Nephron (organoid): ENCODE results near the gene EXD2.
"Not testable (repeated sequence)": the region's sequence is repeated elsewhere in the genome, so short reads cannot be mapped to it uniquely, and the experiment has no call there.

Source experiments
- H3K27ac Mint-ChIP-seq, 3 experiments: 2 replicates each; pipeline ENCODE4 v1.8.0; 2020; ENCODE audit warnings: mixed read lengths in 3 of 3, mild to moderate bottlenecking in 2 of 3, moderate library complexity in 1 of 3
- H3K27me3 Mint-ChIP-seq: 2 replicates; pipeline ENCODE4 v1.8.0; 2021; ENCODE audit warnings: low read depth, mild to moderate bottlenecking, moderate library complexity, mixed read lengths
- H3K36me3 Mint-ChIP-seq: 2 replicates; pipeline ENCODE4 v1.8.0; 2020; ENCODE audit warnings: low read depth, mixed read lengths
- H3K4me1 Mint-ChIP-seq: 2 replicates; pipeline ENCODE4 v1.8.0; 2020; ENCODE audit warnings: mixed read lengths
- H3K4me3 Mint-ChIP-seq, 3 experiments: 2 replicates each; pipeline ENCODE4 v1.8.0; 2020; ENCODE audit warnings: mild to moderate bottlenecking in 3 of 3, mixed read lengths in 3 of 3, moderate library complexity in 2 of 3
- H3K9me3 Mint-ChIP-seq: 2 replicates; pipeline ENCODE4 v1.8.0; 2020; ENCODE audit warnings: mixed read lengths
- TF ChIP-seq, protein P1 (sequence below), 3 experiments: fragments of 200-600 bp; sonication (generic); IDR thresholded peaks; one replicate each; pipeline ENCODE4 v1.5.0; 2021; ENCODE audit warnings: antibody characterized with exemption in 3 of 3; ENCODE audit not compliant: unreplicated experiment in 3 of 3

The EXD2 gene

DNA sequence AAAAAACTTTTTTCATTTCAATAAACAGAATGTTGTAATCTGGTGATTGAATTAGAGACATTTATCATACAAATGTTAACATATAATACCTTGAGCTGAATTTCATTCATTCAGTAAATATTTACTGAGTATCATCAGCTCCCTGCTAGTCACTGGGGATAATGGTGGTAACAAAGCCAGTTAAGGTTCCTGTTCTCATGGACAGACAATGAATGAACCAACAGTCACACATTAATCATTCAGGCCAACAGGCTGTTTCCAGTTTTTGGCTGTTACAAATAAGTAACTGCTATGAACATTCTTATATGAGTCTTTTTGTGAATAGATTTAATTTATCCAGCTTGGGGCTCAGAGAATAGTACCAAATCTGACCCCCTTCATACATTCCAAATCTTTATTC is 13.5 kb downstream of the EXD2 start:
- H3K36me3 Mint-ChIP-seq = peaks cover 12% of the 10 kb centered on the region
- TF ChIP-seq, protein P1, sequence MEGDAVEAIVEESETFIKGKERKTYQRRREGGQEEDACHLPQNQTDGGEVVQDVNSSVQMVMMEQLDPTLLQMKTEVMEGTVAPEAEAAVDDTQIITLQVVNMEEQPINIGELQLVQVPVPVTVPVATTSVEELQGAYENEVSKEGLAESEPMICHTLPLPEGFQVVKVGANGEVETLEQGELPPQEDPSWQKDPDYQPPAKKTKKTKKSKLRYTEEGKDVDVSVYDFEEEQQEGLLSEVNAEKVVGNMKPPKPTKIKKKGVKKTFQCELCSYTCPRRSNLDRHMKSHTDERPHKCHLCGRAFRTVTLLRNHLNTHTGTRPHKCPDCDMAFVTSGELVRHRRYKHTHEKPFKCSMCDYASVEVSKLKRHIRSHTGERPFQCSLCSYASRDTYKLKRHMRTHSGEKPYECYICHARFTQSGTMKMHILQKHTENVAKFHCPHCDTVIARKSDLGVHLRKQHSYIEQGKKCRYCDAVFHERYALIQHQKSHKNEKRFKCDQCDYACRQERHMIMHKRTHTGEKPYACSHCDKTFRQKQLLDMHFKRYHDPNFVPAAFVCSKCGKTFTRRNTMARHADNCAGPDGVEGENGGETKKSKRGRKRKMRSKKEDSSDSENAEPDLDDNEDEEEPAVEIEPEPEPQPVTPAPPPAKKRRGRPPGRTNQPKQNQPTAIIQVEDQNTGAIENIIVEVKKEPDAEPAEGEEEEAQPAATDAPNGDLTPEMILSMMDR (IDR thresholded peaks at IDR 0.05; ENCODE audit: unreplicated experiment in 3 of 3) = no peak
- H3K4me1 Mint-ChIP-seq = peaks cover 5% of the 10 kb centered on the region
- no peaks in the 10 kb centered on the region for H3K9me3 Mint-ChIP-seq
- no peak overlapping the region for H3K4me3 Mint-ChIP-seq
- H3K27ac Mint-ChIP-seq = no peak overlapping the region
- no peaks in the 10 kb centered on the region for H3K27me3 Mint-ChIP-seq

DNA sequence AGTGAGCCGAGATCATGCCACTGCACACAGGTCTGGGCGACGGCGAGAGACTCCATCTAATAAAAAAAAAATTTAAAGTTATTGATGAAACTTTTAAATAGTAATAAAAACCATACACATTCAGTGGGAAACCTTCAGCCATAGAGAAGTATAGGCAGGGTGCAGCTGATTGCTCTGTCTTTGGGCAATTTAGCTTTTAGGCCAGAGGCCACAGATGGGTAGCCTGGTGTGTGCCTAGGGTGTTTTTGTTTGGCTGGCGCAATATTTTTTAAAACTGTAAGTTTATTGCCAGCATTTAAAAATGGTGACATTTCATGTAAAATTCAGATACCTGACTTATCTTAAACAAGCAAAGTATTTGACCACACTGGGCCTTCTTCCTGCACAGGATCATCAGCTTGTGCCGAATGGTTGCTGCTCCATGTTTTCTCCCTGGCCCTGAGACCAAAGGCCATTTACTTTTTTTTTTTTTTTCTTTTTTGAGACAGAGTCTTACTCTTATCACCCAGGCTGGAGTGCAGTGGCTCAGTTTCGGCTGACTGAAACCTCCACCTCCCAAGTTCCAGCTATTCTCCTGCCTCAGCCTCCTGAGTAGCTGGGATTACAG is 16.2 kb downstream of the EXD2 start:
- Mint-ChIP-seq H3K4me1 (peaks cover 5% of the 10 kb centered on the region), H3K4me3 (no peak overlapping the region), H3K9me3 (no peaks in the 10 kb centered on the region), H3K36me3 (peaks cover 29% of the 10 kb centered on the region), H3K27me3 (no peaks in the 10 kb centered on the region), H3K27ac (no peak overlapping the region)
- TF ChIP-seq, protein P1 (IDR thresholded peaks at IDR 0.05; ENCODE audit: unreplicated experiment in 3 of 3) = no peak

DNA sequence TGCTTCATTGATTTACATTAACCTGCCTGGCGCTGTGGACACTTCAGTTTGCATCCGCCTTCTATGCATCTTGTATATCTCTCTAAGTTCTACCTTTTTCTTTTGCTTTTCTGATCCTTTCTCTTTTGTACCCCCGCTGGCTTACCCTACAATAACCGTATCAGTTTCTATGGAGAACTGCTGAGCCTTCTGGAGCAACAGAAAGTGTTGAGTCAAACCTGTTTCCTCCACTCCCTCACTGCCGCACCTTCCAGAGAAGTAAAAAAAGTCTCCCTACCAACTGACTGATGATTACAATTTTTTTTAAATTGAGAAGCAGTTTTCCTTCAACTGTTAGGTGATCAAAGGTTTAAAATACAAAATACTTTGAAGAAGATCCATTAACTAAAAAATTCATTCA is 17.4 kb downstream of the EXD2 start:
- H3K4me3 Mint-ChIP-seq = no peak overlapping the region
- no peak overlapping the region for H3K27ac Mint-ChIP-seq
- H3K36me3 Mint-ChIP-seq = peaks cover 31% of the 10 kb centered on the region
- no peaks in the 10 kb centered on the region for H3K27me3 Mint-ChIP-seq
- peaks cover 5% of the 10 kb centered on the region for H3K4me1 Mint-ChIP-seq
- TF ChIP-seq, protein P1 (IDR thresholded peaks at IDR 0.05; ENCODE audit: unreplicated experiment in 3 of 3) = no peak
- H3K9me3 Mint-ChIP-seq = no peaks in the 10 kb centered on the region

DNA sequence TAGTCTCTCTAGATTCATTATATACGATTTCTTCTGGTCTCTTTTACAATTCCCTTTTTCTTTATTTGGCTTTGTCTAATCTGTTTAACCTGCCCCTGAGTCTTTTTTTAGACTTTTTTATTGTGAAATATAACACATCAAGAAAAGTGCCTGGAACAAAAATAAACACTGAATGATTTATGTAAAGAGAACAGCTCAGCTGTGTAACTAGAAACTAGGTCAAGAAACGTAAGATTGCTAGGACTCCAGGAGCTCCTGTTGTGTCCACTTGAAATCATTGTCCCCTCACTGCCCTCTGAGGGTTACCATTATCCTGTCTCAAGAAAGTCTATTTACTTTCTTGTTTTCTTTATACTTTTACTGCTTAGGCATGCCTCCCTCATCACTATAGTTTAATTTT is 23.1 kb downstream of the EXD2 start:
- Mint-ChIP-seq H3K27me3 (no peaks in the 10 kb centered on the region), H3K27ac (no peak overlapping the region), H3K4me1 (peaks cover 11% of the 10 kb centered on the region), H3K36me3 (peaks cover 64% of the 10 kb centered on the region), H3K9me3 (peaks cover 9% of the 10 kb centered on the region), H3K4me3 (no peak overlapping the region)
- TF ChIP-seq, protein P1 (IDR thresholded peaks at IDR 0.05; ENCODE audit: unreplicated experiment in 3 of 3) = no peak

DNA sequence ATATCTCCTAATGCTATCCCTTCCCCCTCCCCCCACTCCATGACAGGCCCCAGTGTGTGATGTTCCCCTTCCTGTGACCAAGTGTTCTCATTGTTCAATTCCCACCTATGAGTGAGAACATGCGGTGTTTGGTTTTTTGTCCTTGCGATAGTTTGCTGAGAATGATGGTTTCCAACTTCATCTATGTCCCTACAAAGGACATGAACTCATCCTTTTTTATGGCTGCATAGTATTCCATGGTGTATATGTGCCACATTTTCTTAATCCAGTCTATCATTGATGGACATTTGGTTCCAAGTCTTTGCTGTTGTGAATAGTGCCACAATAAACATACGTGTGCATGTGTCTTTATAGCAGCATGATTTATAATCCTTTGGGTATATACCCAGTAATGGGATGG is 26.4 kb downstream of the EXD2 start:
- not testable (repeated sequence) for H3K9me3 Mint-ChIP-seq, H3K4me3 Mint-ChIP-seq, H3K27ac Mint-ChIP-seq, H3K27me3 Mint-ChIP-seq
- Mint-ChIP-seq H3K36me3 (peaks cover 55% of the 10 kb centered on the region), H3K4me1 (peaks cover 11% of the 10 kb centered on the region)

DNA sequence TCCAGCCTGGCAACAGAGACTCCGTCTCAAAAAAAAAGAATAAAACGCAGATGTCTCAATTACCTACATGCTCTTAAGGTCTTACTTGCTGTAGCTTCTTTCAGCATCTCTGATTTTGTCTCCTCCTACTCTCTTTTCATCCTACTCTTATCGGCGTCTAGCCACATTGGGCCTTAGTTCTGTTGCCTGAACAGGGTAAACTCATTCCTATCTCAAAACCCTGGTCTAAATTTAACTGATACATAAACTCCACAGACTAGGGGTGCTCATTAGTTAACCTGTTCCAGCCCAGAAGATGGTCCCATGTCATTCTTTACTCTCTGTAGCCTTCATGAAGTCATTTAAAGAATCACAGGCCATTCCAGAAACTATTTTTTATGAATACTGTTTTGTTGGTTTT is 33.6 kb downstream of the EXD2 start:
- H3K27ac Mint-ChIP-seq = no peak overlapping the region
- peaks cover 19% of the 10 kb centered on the region for H3K36me3 Mint-ChIP-seq
- TF ChIP-seq, protein P1 (IDR thresholded peaks at IDR 0.05; ENCODE audit: unreplicated experiment in 3 of 3) = no peak
- H3K9me3 Mint-ChIP-seq = no peaks in the 10 kb centered on the region
- no peak overlapping the region for H3K4me3 Mint-ChIP-seq
- no peaks in the 10 kb centered on the region for H3K27me3 Mint-ChIP-seq
- no peaks in the 10 kb centered on the region for H3K4me1 Mint-ChIP-seq
